ENCODE measurements around the gene TAS2R20. TPM values are rescaled to one million over a fixed set of nuclear protein-coding genes. Genes with fewer than 3 reads are reported as not detected.

Gene TAS2R20
- total and polyA plus RNA-seq, 2 of the 4 experiments (the other 2 are of a cell fraction) = 0.36 to 3.4 TPM

DNA sequence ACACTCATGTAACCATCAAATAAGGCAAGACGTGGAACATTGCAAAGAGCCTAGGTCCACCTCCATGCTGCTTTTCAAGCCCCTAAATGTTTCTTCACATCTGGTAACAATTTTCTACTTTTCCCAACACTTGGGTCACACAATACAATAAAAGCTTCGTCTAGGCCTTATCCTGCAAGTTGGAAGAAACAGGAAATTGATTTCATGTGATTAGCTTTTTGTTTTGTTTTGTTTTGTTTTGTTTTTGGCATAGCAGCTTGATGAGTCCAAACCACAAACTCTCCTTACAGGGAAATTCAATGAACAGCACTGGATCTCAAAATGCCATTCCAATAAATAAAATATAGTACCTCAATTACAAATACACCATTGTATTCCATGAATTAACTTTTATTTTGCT is 30.7 kb downstream of the TAS2R20 start:
- ChIA-PET CTCF (no interaction called here), POLR2A (ENCODE audit: unreplicated experiment) (no interaction called here)
- Histone ChIP-seq H2AFZ (replicated peaks; ENCODE audit: low read length, poor library complexity) (no peak overlapping the region), H2BK5ac (ENCODE audit: low read depth, low read length, poor library complexity, severe bottlenecking) (no peak overlapping the region), H3K9me3 (ENCODE audit: control insufficient read depth, insufficient read depth, low read length) (no peaks in the 10 kb centered on the region), H3K27me3 (ENCODE audit: control insufficient read depth, insufficient read depth, low read length) (no peaks in the 10 kb centered on the region), H3K4me2 (ENCODE audit: low read depth, low read length) (0 out of 2 replicates have a peak overlapping the region, but pooled peaks have one; percentile 29), H4K20me1 (ENCODE audit: insufficient read depth, low read length) (no peaks in the 10 kb centered on the region), H3K9me1 (ENCODE audit: insufficient read depth, low read length) (peaks cover 4% of the 10 kb centered on the region; the same call in 1 of the 2 replicates), H4K91ac (ENCODE audit: insufficient read depth, low read depth, low read length) (no peak overlapping the region), H2BK120ac (ENCODE audit: low read depth, low read length) (no peak overlapping the region), H3K18ac (ENCODE audit: low read depth, low read length) (no peak overlapping the region), H4K5ac (ENCODE audit: low read depth, low read length) (no peak overlapping the region), H3K79me1 (ENCODE audit: low read depth in 1 of 2, low read length in 2 of 2) (peaks cover 3 to 5% of the 10 kb centered on the region in 2 experiments; a peak in 3 of 4 replicates), H3K27ac (ENCODE audit: insufficient read depth, low read length) (no peak overlapping the region), H2AK5ac (ENCODE audit: low read depth, low read length) (no peak overlapping the region), H3K9ac (ENCODE audit: low read depth, low read length) (no peak overlapping the region), H3K4me3 (ENCODE audit: insufficient read depth, low read depth, low read length) (no peak overlapping the region), H3K4me1 (ENCODE audit: control insufficient read depth, insufficient read depth, low read length) (peaks cover 6% of the 10 kb centered on the region), H3K14ac (replicated peaks; ENCODE audit: low read depth, low read length) (no peak overlapping the region), H3K4ac (ENCODE audit: low read depth, low read length) (no peak overlapping the region), H3K23ac (ENCODE audit: low read depth, low read length) (no peak overlapping the region), H3K56ac (ENCODE audit: extremely low read depth, insufficient read depth, low read length) (no peak overlapping the region), H2BK15ac (ENCODE audit: low read depth, low read length) (no peak overlapping the region), H2BK20ac (ENCODE audit: low read depth, low read length) (no peak overlapping the region), H3K36me3 (ENCODE audit: control insufficient read depth, insufficient read depth, low read length) (no peaks in the 10 kb centered on the region), H4K8ac (ENCODE audit: low read depth in 2 of 2, low read length in 2 of 2) (no peak overlapping the region), H2AK9ac (replicated peaks; ENCODE audit: low read depth, low read length, poor library complexity) (no peak overlapping the region)
- TF ChIP-seq RAD21 (IDR thresholded peaks at IDR 0.05; ENCODE audit: low read length) (no peak), RCOR1 (IDR thresholded peaks at IDR 0.05; ENCODE audit: insufficient replicate concordance, low read length) (no peak), CEBPB (IDR thresholded peaks at IDR 0.05; ENCODE audit: low read depth, low read length) (no peak), FOS (IDR thresholded peaks at IDR 0.05; ENCODE audit: low read depth, low read length) (no peak), MAZ (IDR thresholded peaks at IDR 0.05; ENCODE audit: borderline replicate concordance, low read depth, low read length) (no peak), POLR2A (IDR thresholded peaks at IDR 0.05; ENCODE audit: low read depth, low read length) (no peak), BHLHE40 (IDR thresholded peaks at IDR 0.05; ENCODE audit: low read depth, low read length) (no peak), SMC3 (IDR thresholded peaks at IDR 0.05; ENCODE audit: low read depth, low read length) (no peak), MXI1 (IDR thresholded peaks at IDR 0.05; ENCODE audit: borderline replicate concordance, low read depth, low read length) (no peak), MAFK (IDR thresholded peaks at IDR 0.05; ENCODE audit: low read depth, low read length) (no peak), NFE2L2 (IDR thresholded peaks at IDR 0.05; ENCODE audit: low read depth, low read length) (no peak), RFX5 (IDR thresholded peaks at IDR 0.05; ENCODE audit: low read depth, low read length) (no peak), CHD1 (IDR thresholded peaks at IDR 0.05; ENCODE audit: low read depth, low read length) (no peak)
- TF ChIP-seq, protein P1, sequence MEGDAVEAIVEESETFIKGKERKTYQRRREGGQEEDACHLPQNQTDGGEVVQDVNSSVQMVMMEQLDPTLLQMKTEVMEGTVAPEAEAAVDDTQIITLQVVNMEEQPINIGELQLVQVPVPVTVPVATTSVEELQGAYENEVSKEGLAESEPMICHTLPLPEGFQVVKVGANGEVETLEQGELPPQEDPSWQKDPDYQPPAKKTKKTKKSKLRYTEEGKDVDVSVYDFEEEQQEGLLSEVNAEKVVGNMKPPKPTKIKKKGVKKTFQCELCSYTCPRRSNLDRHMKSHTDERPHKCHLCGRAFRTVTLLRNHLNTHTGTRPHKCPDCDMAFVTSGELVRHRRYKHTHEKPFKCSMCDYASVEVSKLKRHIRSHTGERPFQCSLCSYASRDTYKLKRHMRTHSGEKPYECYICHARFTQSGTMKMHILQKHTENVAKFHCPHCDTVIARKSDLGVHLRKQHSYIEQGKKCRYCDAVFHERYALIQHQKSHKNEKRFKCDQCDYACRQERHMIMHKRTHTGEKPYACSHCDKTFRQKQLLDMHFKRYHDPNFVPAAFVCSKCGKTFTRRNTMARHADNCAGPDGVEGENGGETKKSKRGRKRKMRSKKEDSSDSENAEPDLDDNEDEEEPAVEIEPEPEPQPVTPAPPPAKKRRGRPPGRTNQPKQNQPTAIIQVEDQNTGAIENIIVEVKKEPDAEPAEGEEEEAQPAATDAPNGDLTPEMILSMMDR (conservative IDR thresholded peaks at IDR 0.05; ENCODE audit: low read depth, low read length) = no peak
- TF ChIP-seq, protein P2, sequence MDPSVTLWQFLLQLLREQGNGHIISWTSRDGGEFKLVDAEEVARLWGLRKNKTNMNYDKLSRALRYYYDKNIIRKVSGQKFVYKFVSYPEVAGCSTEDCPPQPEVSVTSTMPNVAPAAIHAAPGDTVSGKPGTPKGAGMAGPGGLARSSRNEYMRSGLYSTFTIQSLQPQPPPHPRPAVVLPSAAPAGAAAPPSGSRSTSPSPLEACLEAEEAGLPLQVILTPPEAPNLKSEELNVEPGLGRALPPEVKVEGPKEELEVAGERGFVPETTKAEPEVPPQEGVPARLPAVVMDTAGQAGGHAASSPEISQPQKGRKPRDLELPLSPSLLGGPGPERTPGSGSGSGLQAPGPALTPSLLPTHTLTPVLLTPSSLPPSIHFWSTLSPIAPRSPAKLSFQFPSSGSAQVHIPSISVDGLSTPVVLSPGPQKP (IDR thresholded peaks at IDR 0.05; ENCODE audit: borderline replicate concordance, low read depth, low read length) = no peak
- TF ChIP-seq, protein P3, sequence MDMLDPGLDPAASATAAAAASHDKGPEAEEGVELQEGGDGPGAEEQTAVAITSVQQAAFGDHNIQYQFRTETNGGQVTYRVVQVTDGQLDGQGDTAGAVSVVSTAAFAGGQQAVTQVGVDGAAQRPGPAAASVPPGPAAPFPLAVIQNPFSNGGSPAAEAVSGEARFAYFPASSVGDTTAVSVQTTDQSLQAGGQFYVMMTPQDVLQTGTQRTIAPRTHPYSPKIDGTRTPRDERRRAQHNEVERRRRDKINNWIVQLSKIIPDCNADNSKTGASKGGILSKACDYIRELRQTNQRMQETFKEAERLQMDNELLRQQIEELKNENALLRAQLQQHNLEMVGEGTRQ (IDR thresholded peaks at IDR 0.05; ENCODE audit: low read depth, low read length) = no peak
- WGBS, 2 experiments (ENCODE audit: extremely low coverage in 2 of 2, insufficient read length in 1 of 2) = no CpG with 5 or more reads among the region's 2 CpGs
- no TSS peak for BruUV-seq (replicated peaks)
- peak; percentile 64 for DNase-seq
- peak; percentile 62 for ATAC-seq (ENCODE audit: low read depth)
- intact Hi-C loops (cut with micrococcal nuclease) (no loop called here), dilution Hi-C loops (cut with HindIII; ENCODE audit: low sequenced_read_pairs, unreplicated experiment) (no loop called here), in situ Hi-C loops (cut with MboI; ENCODE audit: low sequenced_read_pairs) (no loop called here)
